Measurements from ENCODE around the gene CDC73. TPM values are rescaled to one million over a fixed set of nuclear protein-coding genes. Genes with fewer than 3 reads are reported as not detected.

Gene CDC73
- total RNA-seq, 1 donor from 2014 or later, result 59.8 TPM

DNA sequence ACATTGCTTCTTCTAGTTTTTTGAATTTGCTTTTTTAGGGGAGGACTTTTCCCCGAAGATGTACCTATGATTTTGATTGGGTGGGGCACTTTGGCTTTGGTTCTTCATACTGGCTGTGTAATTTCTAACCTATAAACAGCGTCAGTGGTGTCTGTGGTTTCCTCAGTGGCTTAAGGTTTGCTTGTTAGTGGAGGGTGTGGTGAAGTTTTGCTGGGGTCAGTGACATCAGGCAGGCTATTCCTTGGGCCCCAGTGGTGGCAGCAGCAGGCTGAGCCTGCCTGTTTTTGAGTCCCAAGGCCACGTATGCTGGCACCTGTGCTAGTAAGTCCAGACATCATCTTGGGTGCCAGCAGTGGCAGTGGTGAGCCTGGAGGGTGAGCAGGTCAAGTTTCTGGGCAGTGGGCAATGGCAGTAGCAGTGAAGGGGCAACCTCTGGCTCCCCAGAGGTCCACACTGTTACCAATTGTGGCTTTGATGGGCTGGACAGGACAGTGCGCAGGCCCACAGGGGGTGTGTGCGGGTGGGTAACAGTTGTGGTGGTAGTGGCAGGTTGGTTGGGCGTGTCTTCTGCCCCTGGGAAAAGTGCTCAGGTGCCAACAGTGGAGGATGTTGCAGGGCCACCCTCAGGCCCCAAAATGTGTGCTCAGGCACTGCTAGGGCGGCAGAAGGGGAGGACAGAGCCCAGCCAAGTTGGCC lies 119.4 kb downstream of the CDC73 start:
- intact Hi-C loops (cut with DNase I), result no loop called here
- no peak for DNase-seq
- no peaks in the 10 kb centered on the region for H3K4me1 ChIP-seq
- TF ChIP-seq, protein P1, sequence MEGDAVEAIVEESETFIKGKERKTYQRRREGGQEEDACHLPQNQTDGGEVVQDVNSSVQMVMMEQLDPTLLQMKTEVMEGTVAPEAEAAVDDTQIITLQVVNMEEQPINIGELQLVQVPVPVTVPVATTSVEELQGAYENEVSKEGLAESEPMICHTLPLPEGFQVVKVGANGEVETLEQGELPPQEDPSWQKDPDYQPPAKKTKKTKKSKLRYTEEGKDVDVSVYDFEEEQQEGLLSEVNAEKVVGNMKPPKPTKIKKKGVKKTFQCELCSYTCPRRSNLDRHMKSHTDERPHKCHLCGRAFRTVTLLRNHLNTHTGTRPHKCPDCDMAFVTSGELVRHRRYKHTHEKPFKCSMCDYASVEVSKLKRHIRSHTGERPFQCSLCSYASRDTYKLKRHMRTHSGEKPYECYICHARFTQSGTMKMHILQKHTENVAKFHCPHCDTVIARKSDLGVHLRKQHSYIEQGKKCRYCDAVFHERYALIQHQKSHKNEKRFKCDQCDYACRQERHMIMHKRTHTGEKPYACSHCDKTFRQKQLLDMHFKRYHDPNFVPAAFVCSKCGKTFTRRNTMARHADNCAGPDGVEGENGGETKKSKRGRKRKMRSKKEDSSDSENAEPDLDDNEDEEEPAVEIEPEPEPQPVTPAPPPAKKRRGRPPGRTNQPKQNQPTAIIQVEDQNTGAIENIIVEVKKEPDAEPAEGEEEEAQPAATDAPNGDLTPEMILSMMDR (IDR thresholded peaks at IDR 0.05), result no peak
- no peak for ATAC-seq
- H3K27ac ChIP-seq, result no peak overlapping the region
- no peaks in the 10 kb centered on the region for H3K9me3 ChIP-seq
- H3K4me3 ChIP-seq, result no peak overlapping the region
- H3K36me3 ChIP-seq, result peaks cover 16% of the 10 kb centered on the region
- H3K27me3 ChIP-seq (ENCODE audit: low read depth), result no peaks in the 10 kb centered on the region

DNA sequence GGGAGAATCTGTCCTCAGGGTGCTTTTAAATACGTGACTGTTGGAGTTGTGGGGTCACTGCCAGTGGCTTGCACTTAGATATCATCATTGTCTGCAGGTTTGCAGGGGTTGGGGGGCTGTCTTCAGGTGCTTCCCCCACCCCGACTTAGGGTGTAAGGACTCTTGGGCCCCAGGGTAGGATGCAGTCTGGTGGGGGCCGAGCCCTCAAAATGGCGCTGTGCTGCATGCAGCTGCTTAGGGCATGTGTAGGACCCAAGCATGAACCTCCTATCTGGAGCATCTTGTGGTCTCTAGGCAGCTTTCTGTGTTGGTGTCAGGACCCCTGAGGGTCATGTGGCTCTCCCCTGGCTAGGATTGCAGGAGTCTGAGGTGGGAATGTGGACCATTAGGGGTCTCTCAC lies 120.2 kb downstream of the CDC73 start:
- Histone ChIP-seq H3K27me3 (ENCODE audit: low read depth) (no peaks in the 10 kb centered on the region), H3K27ac (no peak overlapping the region), H3K9me3 (no peaks in the 10 kb centered on the region), H3K4me1 (no peaks in the 10 kb centered on the region), H3K36me3 (peaks cover 8% of the 10 kb centered on the region), H3K4me3 (no peak overlapping the region)
- TF ChIP-seq, protein P1 (IDR thresholded peaks at IDR 0.05), result no peak
- intact Hi-C loops (cut with DNase I), result no loop called here
- ATAC-seq (peak in 1 of 2 donors; percentile 30), DNase-seq (no peak)

DNA sequence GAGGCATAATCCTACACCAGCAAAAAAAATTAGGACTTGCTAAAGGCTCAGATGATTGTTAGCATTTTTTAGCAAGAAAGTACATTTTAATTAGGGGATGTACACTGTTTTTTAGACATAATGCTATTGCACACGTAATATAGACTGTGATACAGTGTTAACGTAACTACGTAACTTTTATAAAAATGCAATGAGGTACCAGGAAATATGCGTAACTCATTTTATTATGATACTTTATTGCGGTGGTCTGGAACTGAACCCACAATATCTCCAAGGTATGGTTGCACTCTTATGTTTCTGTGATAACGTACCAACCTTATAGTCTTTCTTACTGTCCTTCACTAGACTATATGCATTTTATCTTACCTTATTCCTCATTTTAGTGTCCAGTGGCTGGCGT lies 127.4 kb downstream of the CDC73 start:
- intact Hi-C loops (cut with DNase I), result no loop called here
- no peak for DNase-seq
- Histone ChIP-seq H3K27ac (no peak overlapping the region), H3K4me3 (no peak overlapping the region), H3K27me3 (ENCODE audit: low read depth) (no peaks in the 10 kb centered on the region), H3K36me3 (peaks cover 23% of the 10 kb centered on the region), H3K9me3 (peaks cover 4% of the 10 kb centered on the region), H3K4me1 (no peaks in the 10 kb centered on the region)
- TF ChIP-seq, protein P1 (IDR thresholded peaks at IDR 0.05), result no peak
- ATAC-seq, result no peak

DNA sequence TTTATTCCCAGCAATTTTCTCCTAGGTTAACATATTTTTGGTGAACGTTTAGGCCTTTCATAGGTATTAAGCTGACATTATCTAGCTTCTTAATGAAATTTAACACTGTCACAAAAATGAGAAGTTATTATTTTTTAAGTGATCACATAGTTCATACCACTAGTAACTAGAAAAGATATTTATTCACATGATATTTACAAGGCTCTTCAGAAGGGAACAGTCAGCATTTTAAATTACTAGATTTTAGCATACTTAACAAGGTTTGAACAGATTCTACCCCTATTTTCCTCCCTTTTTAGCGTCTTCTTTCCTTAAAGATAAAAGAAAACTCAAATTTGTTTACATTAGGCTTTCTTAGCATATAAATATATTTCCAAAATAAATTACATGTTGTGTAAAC lies 130.1 kb downstream of the CDC73 start:
- Histone ChIP-seq H3K4me3 (no peak overlapping the region), H3K27me3 (ENCODE audit: low read depth) (no peaks in the 10 kb centered on the region), H3K9me3 (peaks cover 4% of the 10 kb centered on the region), H3K4me1 (no peaks in the 10 kb centered on the region), H3K36me3 (peaks cover 23% of the 10 kb centered on the region), H3K27ac (no peak overlapping the region)
- no peak for ATAC-seq
- no peak for DNase-seq
- TF ChIP-seq, protein P1 (IDR thresholded peaks at IDR 0.05), result no peak
- intact Hi-C loops (cut with DNase I), result no loop called here

DNA sequence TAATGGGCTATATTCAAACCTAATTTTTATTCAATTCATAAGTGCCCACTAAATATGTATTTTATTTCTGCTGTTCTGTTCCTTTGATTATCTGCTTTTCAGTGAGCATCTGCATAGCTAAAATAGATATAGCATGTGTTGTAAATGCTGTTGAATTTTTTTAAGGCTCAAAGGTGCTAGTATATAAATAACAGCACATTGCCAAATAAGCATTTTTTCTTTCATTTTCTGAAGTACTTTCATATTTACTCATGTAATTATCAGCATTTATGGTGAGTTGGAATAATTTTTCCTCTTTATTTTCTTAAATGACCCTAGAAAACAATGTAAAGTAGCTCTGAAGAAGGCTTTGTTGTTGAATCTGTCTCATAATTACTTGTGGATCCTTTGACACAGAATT lies 134.2 kb downstream of the CDC73 start:
- H3K4me3 ChIP-seq, result no peak overlapping the region
- DNase-seq, result no peak
- H3K9me3 ChIP-seq, result no peaks in the 10 kb centered on the region
- ATAC-seq, result no peak
- TF ChIP-seq, protein P1 (IDR thresholded peaks at IDR 0.05), result no peak
- intact Hi-C loops (cut with DNase I), result no loop called here
- no peaks in the 10 kb centered on the region for H3K36me3 ChIP-seq
- no peaks in the 10 kb centered on the region for H3K27me3 ChIP-seq (ENCODE audit: low read depth)
- no peaks in the 10 kb centered on the region for H3K4me1 ChIP-seq
- no peak overlapping the region for H3K27ac ChIP-seq
